Colonic mucosa (tissue), 4 donors: ENCODE data around the gene ODF4. TPM values are rescaled to one million over a fixed set of nuclear protein-coding genes. Genes with fewer than 3 reads are reported as not detected.

Source experiments
- DNase-seq: peaks from one replicate; pipeline ENCODE4 v3.0.0-alpha.2; 2020
- H3K27ac ChIP-seq: fragments of 200-600 bp; one replicate; pipeline ENCODE4 v1.8.0; 2021
- H3K27me3 ChIP-seq: fragments of 200-600 bp; one replicate; pipeline ENCODE4 v1.8.0; 2021
- H3K36me3 ChIP-seq: fragments of 200-600 bp; one replicate; pipeline ENCODE4 v1.8.0; 2021
- H3K4me1 ChIP-seq: fragments of 200-600 bp; one replicate; pipeline ENCODE4 v1.8.0; 2021; ENCODE audit warnings: mild to moderate bottlenecking
- H3K4me3 ChIP-seq: fragments of 200-600 bp; one replicate; pipeline ENCODE4 v1.8.0; 2021
- H3K9ac ChIP-seq, 2 donors: one replicate each; pipeline ENCODE4 v1.7.0; 2013; ENCODE audit warnings: control low read depth in 2 of 2, low read depth in 2 of 2, low read length in 2 of 2
- H3K9me3 ChIP-seq: fragments of 200-600 bp; one replicate; pipeline ENCODE4 v1.8.0; 2021
- intact Hi-C: fragments of 100-400 bp; cut with DNase I; formaldehyde crosslinking; loops from one replicate; pipeline ENCODE4 v1.14.1; 2022
- total RNA-seq, 2 donors: library from RNA; stranded (reverse); fragmentation: NEBNext Ultra II Directional in 1 of 2; extraction: Animal tissue kit (Norgen Biotek cat#: 25700) in 1 of 2; gene quantifications; one replicate each; pipeline ENCODE4 v1.2.1, GENCODE V29; 2021
- TF ChIP-seq, protein P1 (sequence below): fragments of 200-600 bp; IDR thresholded peaks from one replicate; pipeline ENCODE4 v1.8.0; 2022; ENCODE audit warnings: antibody characterized with exemption, mild to moderate bottlenecking
- donor health status: healthy.
- donor health status: DM: no; HTN: no; CAD: no.
- donor health status: DM: no; HTN: no; CAD: no.

ODF4 gene
- total RNA-seq, 2 donors from 2014 or later = not detected

DNA sequence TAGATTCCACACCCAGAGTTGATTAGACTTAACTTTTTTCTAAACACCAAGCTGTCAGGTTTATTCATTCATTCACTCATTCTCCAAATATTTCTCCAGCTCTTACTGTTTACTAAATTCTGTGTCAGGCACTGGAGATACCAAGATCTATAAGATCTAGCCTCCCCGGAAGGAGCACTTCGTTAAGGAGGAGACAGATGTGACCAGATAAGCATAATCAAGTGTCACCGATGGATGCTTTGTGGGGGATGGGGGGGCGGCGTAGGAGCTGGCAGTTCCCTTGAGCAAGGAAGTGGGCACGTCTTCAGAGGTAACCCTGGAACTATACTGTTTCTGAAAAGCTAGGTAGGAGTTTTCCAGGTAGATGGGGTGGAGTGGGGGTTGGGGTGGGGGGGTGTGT is 47.2 kb downstream of the ODF4 start:
- Histone ChIP-seq H3K36me3 (no peaks in the 10 kb centered on the region), H3K27ac (no peak overlapping the region), H3K9ac (no peak overlapping the region), H3K9me3 (no peaks in the 10 kb centered on the region), H3K27me3 (no peaks in the 10 kb centered on the region), H3K4me1 (peaks cover 6% of the 10 kb centered on the region), H3K4me3 (no peak overlapping the region)
- DNase-seq = no peak
- TF ChIP-seq, protein P1, sequence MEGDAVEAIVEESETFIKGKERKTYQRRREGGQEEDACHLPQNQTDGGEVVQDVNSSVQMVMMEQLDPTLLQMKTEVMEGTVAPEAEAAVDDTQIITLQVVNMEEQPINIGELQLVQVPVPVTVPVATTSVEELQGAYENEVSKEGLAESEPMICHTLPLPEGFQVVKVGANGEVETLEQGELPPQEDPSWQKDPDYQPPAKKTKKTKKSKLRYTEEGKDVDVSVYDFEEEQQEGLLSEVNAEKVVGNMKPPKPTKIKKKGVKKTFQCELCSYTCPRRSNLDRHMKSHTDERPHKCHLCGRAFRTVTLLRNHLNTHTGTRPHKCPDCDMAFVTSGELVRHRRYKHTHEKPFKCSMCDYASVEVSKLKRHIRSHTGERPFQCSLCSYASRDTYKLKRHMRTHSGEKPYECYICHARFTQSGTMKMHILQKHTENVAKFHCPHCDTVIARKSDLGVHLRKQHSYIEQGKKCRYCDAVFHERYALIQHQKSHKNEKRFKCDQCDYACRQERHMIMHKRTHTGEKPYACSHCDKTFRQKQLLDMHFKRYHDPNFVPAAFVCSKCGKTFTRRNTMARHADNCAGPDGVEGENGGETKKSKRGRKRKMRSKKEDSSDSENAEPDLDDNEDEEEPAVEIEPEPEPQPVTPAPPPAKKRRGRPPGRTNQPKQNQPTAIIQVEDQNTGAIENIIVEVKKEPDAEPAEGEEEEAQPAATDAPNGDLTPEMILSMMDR = no peak
- intact Hi-C loops = loop anchor here (10.0 kb wide), 1 partner anchor 132 kb away; no protein-coding TSS in a partner anchor

DNA sequence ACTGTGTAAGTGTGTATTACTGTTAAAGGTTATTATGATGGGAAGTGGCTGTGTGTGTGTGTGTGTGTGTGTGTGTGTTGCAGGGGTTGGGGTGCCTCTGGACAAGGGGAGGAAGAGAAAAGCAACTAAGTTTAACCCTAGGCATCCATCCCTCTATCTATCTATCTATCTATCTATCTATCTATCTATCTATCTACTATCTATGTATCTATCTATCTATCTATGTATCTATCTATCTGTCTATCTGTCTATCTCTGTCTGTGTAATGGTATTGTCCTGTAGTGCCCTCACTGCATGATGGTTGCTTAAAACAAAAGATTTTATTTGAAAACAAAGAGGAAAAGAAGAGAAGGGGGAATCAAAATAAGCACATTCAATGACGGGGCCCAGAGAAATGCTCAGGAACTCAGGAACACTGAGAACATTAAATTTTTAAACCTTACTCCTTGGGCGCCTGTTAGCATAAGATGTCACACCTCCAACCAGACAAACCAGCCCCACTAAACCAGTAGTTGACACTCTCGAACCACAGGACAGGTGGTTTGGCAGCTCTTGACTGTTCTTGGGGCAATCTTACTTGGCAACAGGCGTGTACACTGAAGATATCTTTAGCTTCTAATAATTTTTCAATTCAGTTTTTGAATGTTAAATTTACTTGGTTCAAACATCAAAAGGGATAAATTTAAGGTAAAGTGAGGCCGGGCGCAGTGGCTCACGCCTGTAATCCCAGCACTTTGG is 48.4 kb downstream of the ODF4 start:
- Histone ChIP-seq H3K27me3 (no peaks in the 10 kb centered on the region), H3K9ac (no peak overlapping the region), H3K27ac (no peak overlapping the region), H3K9me3 (no peaks in the 10 kb centered on the region), H3K36me3 (no peaks in the 10 kb centered on the region), H3K4me3 (no peak overlapping the region), H3K4me1 (peaks cover 3% of the 10 kb centered on the region)
- DNase-seq = no peak
- TF ChIP-seq, protein P1 = no peak
- intact Hi-C loops = loop anchor here (10.0 kb wide), 1 partner anchor 133 kb away; no protein-coding TSS in a partner anchor

DNA sequence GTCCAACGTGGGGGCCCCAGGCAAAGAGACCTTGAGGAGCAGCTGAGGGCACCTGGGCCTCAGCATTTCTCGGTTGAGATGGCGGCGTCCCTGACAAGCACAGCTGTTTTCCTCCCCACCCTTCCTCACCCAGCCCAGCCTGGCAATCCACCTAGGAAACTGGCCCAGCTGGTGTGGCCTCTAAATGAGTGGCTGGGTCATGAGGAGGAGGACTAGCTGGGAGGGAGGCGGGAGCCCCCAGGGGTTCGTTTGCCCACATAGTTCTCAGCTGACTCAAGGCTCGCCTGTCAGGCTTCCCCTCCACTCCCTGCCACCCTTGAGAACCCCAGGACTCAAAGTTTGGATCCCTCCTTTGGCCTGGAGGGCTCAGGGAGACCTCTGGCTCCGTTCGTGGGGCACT is 52.1 kb downstream of the ODF4 start:
- intact Hi-C loops = no loop called here
- no peaks in the 10 kb centered on the region for H3K27me3 ChIP-seq
- TF ChIP-seq, protein P1 = no peak
- H3K4me1 ChIP-seq = no peaks in the 10 kb centered on the region
- no peaks in the 10 kb centered on the region for H3K36me3 ChIP-seq
- no peak overlapping the region for H3K9ac ChIP-seq
- DNase-seq = no peak
- H3K9me3 ChIP-seq = no peaks in the 10 kb centered on the region
- H3K4me3 ChIP-seq = no peak overlapping the region
- no peak overlapping the region for H3K27ac ChIP-seq

- H3K4me3 ChIP-seq = no peak overlapping the region
- no peaks in the 10 kb centered on the region for H3K27me3 ChIP-seq
- intact Hi-C loops = no loop called here
- TF ChIP-seq, protein P1 = no peak
- no peak overlapping the region for H3K9ac ChIP-seq
- no peaks in the 10 kb centered on the region for H3K36me3 ChIP-seq
- H3K27ac ChIP-seq = no peak overlapping the region
- no peaks in the 10 kb centered on the region for H3K9me3 ChIP-seq
- no peak for DNase-seq
- no peaks in the 10 kb centered on the region for H3K4me1 ChIP-seq
Observed at GRCh38 chr17:8392274-8392673, 52.6 kb downstream of the ODF4 start.

- H3K27ac ChIP-seq = no peak overlapping the region
- intact Hi-C loops = no loop called here
- TF ChIP-seq, protein P1 = no peak
- no peaks in the 10 kb centered on the region for H3K4me1 ChIP-seq
- DNase-seq = no peak
- H3K9ac ChIP-seq = no peak overlapping the region
- no peaks in the 10 kb centered on the region for H3K36me3 ChIP-seq
- H3K27me3 ChIP-seq = no peaks in the 10 kb centered on the region
- H3K9me3 ChIP-seq = no peaks in the 10 kb centered on the region
- H3K4me3 ChIP-seq = no peak overlapping the region
Observed at GRCh38 chr17:8392674-8393469, 53.2 kb downstream of the ODF4 start.
